Activated CD4-positive, CD25-positive, alpha-beta regulatory T cell treated with anti-CD3 and anti-CD28 coated beads, Interleukin-2, amount 50 U/mL, for 16 hours (primary cell): ENCODE measurements around the gene LMO1.

Experiments used
- DNase-seq: peaks from one replicate; pipeline ENCODE4 v3.0.0-alpha.2; 2020; ENCODE audit warnings: low read depth, low spot score

LMO1 gene

GRCh38 chr11:8263109-8263768 lies 439 bp downstream of the LMO1 start:
- no peak for DNase-seq

GRCh38 chr11:8262552-8263108 lies 1.0 kb downstream of the LMO1 start:
- no peak for DNase-seq

- DNase-seq = no peak
Measured at GRCh38 chr11:8261921-8262551, 1.6 kb downstream of the LMO1 start.

- no peak for DNase-seq
Measured at GRCh38 chr11:8261291-8261690, 2.4 kb downstream of the LMO1 start.

- no peak for DNase-seq
Measured at GRCh38 chr11:8260202-8260966, 3.3 kb downstream of the LMO1 start.

- no peak for DNase-seq
Measured at GRCh38 chr11:8259306-8259959, 4.2 kb downstream of the LMO1 start.

- DNase-seq = no peak
Measured at GRCh38 chr11:8258784-8259183, 4.9 kb downstream of the LMO1 start.

GRCh38 chr11:8258289-8258688 lies 5.4 kb downstream of the LMO1 start:
- no peak for DNase-seq

GRCh38 chr11:8257003-8257664 lies 6.5 kb downstream of the LMO1 start:
- DNase-seq = no peak

GRCh38 chr11:8256271-8257002 lies 7.2 kb downstream of the LMO1 start:
- no peak for DNase-seq

GRCh38 chr11:8253566-8253965 lies 10.1 kb downstream of the LMO1 start:
- no peak for DNase-seq

- no peak for DNase-seq
Measured at GRCh38 chr11:8252946-8253345, 10.7 kb downstream of the LMO1 start.

- DNase-seq = no peak
Measured at GRCh38 chr11:8252388-8252787, 11.3 kb downstream of the LMO1 start.

GRCh38 chr11:8251616-8252295 lies 11.9 kb downstream of the LMO1 start:
- no peak for DNase-seq

- DNase-seq = no peak
Measured at GRCh38 chr11:8250981-8251615, 12.6 kb downstream of the LMO1 start.

GRCh38 chr11:8250434-8250833 lies 13.2 kb downstream of the LMO1 start:
- no peak for DNase-seq

- no peak for DNase-seq
Measured at GRCh38 chr11:8249482-8249881, 14.2 kb downstream of the LMO1 start.

GRCh38 chr11:8248786-8249185 lies 14.9 kb downstream of the LMO1 start:
- no peak for DNase-seq

GRCh38 chr11:8247312-8247711 lies 16.4 kb downstream of the LMO1 start:
- DNase-seq = no peak

GRCh38 chr11:8243458-8243857 lies 20.2 kb downstream of the LMO1 start:
- no peak for DNase-seq
